Neuronal stem cell (in vitro differentiated cells): Measurements from ENCODE around the gene GRM4.

Experiments used
- DNase-seq: peaks from one replicate; pipeline ENCODE4 v3.0.0-alpha.2; 2013; ENCODE audit warnings: low spot score
- H2AFZ ChIP-seq: one replicate; pipeline ENCODE4 v1.6.1; 2013; ENCODE audit warnings: mild to moderate bottlenecking, low read length, inconsistent platforms
- H2AK5ac ChIP-seq: 2 replicates; pipeline ENCODE4 v1.6.1; 2013; ENCODE audit warnings: low read depth, mild to moderate bottlenecking, inconsistent platforms, low read length, moderate library complexity, mixed read lengths
- H2BK120ac ChIP-seq: 2 replicates; pipeline ENCODE4 v1.6.1; 2013; ENCODE audit warnings: low read depth, mild to moderate bottlenecking, inconsistent platforms, low read length, moderate library complexity, mixed read lengths
- H2BK12ac ChIP-seq: one replicate; pipeline ENCODE4 v1.6.1; 2013; ENCODE audit warnings: low read length, inconsistent platforms
- H2BK15ac ChIP-seq: 2 replicates; pipeline ENCODE4 v1.6.1; 2013; ENCODE audit warnings: mild to moderate bottlenecking, low read length, inconsistent platforms, mixed read lengths
- H2BK5ac ChIP-seq: one replicate; pipeline ENCODE4 v1.6.1; 2013; ENCODE audit warnings: inconsistent platforms, mild to moderate bottlenecking, low read length, moderate library complexity
- H3K14ac ChIP-seq: one replicate; pipeline ENCODE4 v1.6.1; 2013; ENCODE audit warnings: low read length, inconsistent platforms
- H3K18ac ChIP-seq: 2 replicates; pipeline ENCODE4 v1.6.1; 2013; ENCODE audit warnings: low read length, inconsistent platforms
- H3K23ac ChIP-seq: 2 replicates; pipeline ENCODE4 v1.6.1; 2013; ENCODE audit warnings: low read depth, mild to moderate bottlenecking, mixed read lengths, low read length, inconsistent platforms; ENCODE audit not compliant: poor library complexity
- H3K27ac ChIP-seq: replicated peaks from 3 replicates; pipeline ENCODE4 v1.5.1; 2013; ENCODE audit warnings: low read length, inconsistent platforms
- H3K27me3 ChIP-seq, 3 experiments: 2 replicates each; pipeline ENCODE4 v1.6.1; 2013; ENCODE audit warnings: low read length in 3 of 3, mild to moderate bottlenecking in 2 of 3, inconsistent platforms in 1 of 3, low read depth in 1 of 3, mixed read lengths in 1 of 3, moderate library complexity in 1 of 3; ENCODE audit not compliant: control insufficient read depth in 3 of 3, insufficient read depth in 3 of 3
- H3K36me3 ChIP-seq, 2 donors: replicated peaks in 1 of 2; 2 replicates each; pipeline ENCODE4 v1.6.1; 2013; ENCODE audit warnings: low read length in 2 of 2; ENCODE audit not compliant: control insufficient read depth in 2 of 2, insufficient read depth in 2 of 2
- H3K4ac ChIP-seq: 2 replicates; pipeline ENCODE4 v1.6.1; 2013; ENCODE audit warnings: inconsistent platforms, mild to moderate bottlenecking, low read length, moderate library complexity
- H3K4me1 ChIP-seq, 2 donors: 1 replicate in 1 of 2; 2 replicates in 1 of 2; pipeline ENCODE4 v1.6.1; 2013; ENCODE audit warnings: low read length in 2 of 2, low read depth in 1 of 2; ENCODE audit not compliant: control insufficient read depth in 2 of 2, insufficient read depth in 1 of 2
- H3K4me2 ChIP-seq: one replicate; pipeline ENCODE4 v1.6.1; 2013; ENCODE audit warnings: mild to moderate bottlenecking, low read length, inconsistent platforms; ENCODE audit not compliant: insufficient read depth, poor library complexity, severe bottlenecking
- H3K4me3 ChIP-seq, 2 donors: 2 replicates each; pipeline ENCODE4 v1.5.1; 2013; ENCODE audit warnings: low read length in 2 of 2, mild to moderate bottlenecking in 2 of 2, inconsistent platforms in 1 of 2, moderate library complexity in 1 of 2
- H3K79me1 ChIP-seq: one replicate; pipeline ENCODE4 v1.6.1; 2013; ENCODE audit warnings: low read depth, mild to moderate bottlenecking, inconsistent platforms, low read length, moderate library complexity
- H3K9ac ChIP-seq: one replicate; pipeline ENCODE4 v1.6.1; 2013; ENCODE audit warnings: mild to moderate bottlenecking, low read depth, low read length, inconsistent platforms; ENCODE audit not compliant: poor library complexity
- H3K9me3 ChIP-seq, 2 donors: replicated peaks in 1 of 2; 2 replicates each; pipeline versions ENCODE3 to v1.6.1; 2013; ENCODE audit warnings: low read length in 2 of 2, mild to moderate bottlenecking in 2 of 2, inconsistent platforms in 1 of 2, low read depth in 1 of 2, mixed read lengths in 1 of 2, moderate library complexity in 1 of 2; ENCODE audit not compliant: control insufficient read depth in 2 of 2, insufficient read depth in 1 of 2
- H4K8ac ChIP-seq: one replicate; pipeline ENCODE4 v1.6.1; 2013; ENCODE audit warnings: low read depth, mild to moderate bottlenecking, inconsistent platforms, low read length, moderate library complexity
- H4K91ac ChIP-seq: one replicate; pipeline ENCODE4 v1.6.1; 2013; ENCODE audit warnings: low read length, low read depth, mild to moderate bottlenecking, inconsistent platforms; ENCODE audit not compliant: poor library complexity
- WGBS, 2 donors: extraction: QIAGEN DNeasy Blood & Tissue Kit; methylation state at CpG; one replicate each; pipeline ENCODE4 v1.1.7; 2013; ENCODE audit warnings: missing lambda C conversion rate in 2 of 2, mixed read lengths in 1 of 2; ENCODE audit not compliant: insufficient read length in 2 of 2, insufficient replicate concordance in 1 of 2; ENCODE audit errors: extremely low coverage in 2 of 2; 5-methylcytosine and 5-hydroxymethylcytosine counted together

The GRM4 gene

GRCh38 chr6:34057191-34057590, 88.7 kb downstream of the GRM4 start:
- Histone ChIP-seq H3K4me2 (no peak overlapping the region), H2AK5ac (peak overlapping the region; percentile 98), H3K9ac (no peak overlapping the region), H3K27ac (no peak overlapping the region), H2BK15ac (peak overlapping the region; percentile 82), H2AFZ (no peak overlapping the region), H3K79me1 (no peaks in the 10 kb centered on the region), H3K23ac (peak overlapping the region; percentile 59), H3K36me3 (no peaks in the 10 kb centered on the region), H3K27me3 (peaks cover 0 to 28% (median 0%) of the 10 kb centered on the region in 3 experiments), H2BK12ac (no peak overlapping the region), H2BK120ac (no peak overlapping the region), H3K4me3 (no peak overlapping the region), H4K91ac (no peak overlapping the region), H3K14ac (peak overlapping the region; percentile 91), H3K4me1 (peaks cover 0 to 15% of the 10 kb centered on the region in 2 donors), H2BK5ac (no peak overlapping the region), H3K9me3 (no peaks in the 10 kb centered on the region), H3K4ac (peak overlapping the region; percentile 90), H4K8ac (no peak overlapping the region), H3K18ac (peak overlapping the region; percentile 93)
- WGBS, 2 donors: no CpG with 5 or more reads among the region's 16 CpGs
- no peak for DNase-seq

- H2AK5ac ChIP-seq: peak overlapping the region; percentile 98
- H3K27ac ChIP-seq: no peak overlapping the region
- no peak overlapping the region for H2BK5ac ChIP-seq
- H2BK15ac ChIP-seq: peak overlapping the region; percentile 82
- H4K8ac ChIP-seq: no peak overlapping the region
- no peaks in the 10 kb centered on the region for H3K9me3 ChIP-seq
- peaks cover 0 to 17% of the 10 kb centered on the region in 2 donors for H3K4me1 ChIP-seq
- peak overlapping the region; percentile 93 for H3K18ac ChIP-seq
- H3K4me2 ChIP-seq: no peak overlapping the region
- no peak overlapping the region for H2BK120ac ChIP-seq
- peak overlapping the region; percentile 98 for H3K23ac ChIP-seq
- peaks cover 0 to 28% (median 0%) of the 10 kb centered on the region in 3 experiments for H3K27me3 ChIP-seq
- peak; percentile 60 for DNase-seq
- no peak overlapping the region for H3K4me3 ChIP-seq
- H2BK12ac ChIP-seq: no peak overlapping the region
- peak overlapping the region; percentile 53 for H3K9ac ChIP-seq
- peak overlapping the region; percentile 91 for H3K14ac ChIP-seq
- no CpG with 5 or more reads among the region's 36 CpGs for WGBS, 2 donors
- H3K36me3 ChIP-seq: no peaks in the 10 kb centered on the region
- H3K79me1 ChIP-seq: no peaks in the 10 kb centered on the region
- H3K4ac ChIP-seq: peak overlapping the region; percentile 47
- no peak overlapping the region for H2AFZ ChIP-seq
- H4K91ac ChIP-seq: no peak overlapping the region
These were observed 89.4 kb downstream of the GRM4 start for GRCh38 chr6:34056305-34057108.

- H3K14ac ChIP-seq: peak overlapping the region; percentile 39
- no peak overlapping the region for H2AFZ ChIP-seq
- no peaks in the 10 kb centered on the region for H3K79me1 ChIP-seq
- H3K36me3 ChIP-seq: no peaks in the 10 kb centered on the region
- H3K4me2 ChIP-seq: no peak overlapping the region
- H2BK12ac ChIP-seq: no peak overlapping the region
- WGBS, 2 donors: no CpG with 5 or more reads among the region's 18 CpGs
- H3K27me3 ChIP-seq: peaks cover 0 to 25% (median 0%) of the 10 kb centered on the region in 3 experiments
- H3K9ac ChIP-seq: no peak overlapping the region
- peaks cover 0 to 17% of the 10 kb centered on the region in 2 donors for H3K4me1 ChIP-seq
- no peak overlapping the region for H3K4me3 ChIP-seq
- no peak overlapping the region for H4K8ac ChIP-seq
- H3K23ac ChIP-seq: no peak overlapping the region
- peak overlapping the region; percentile 47 for H2BK15ac ChIP-seq
- no peak overlapping the region for H2BK5ac ChIP-seq
- H4K91ac ChIP-seq: no peak overlapping the region
- H3K27ac ChIP-seq: no peak overlapping the region
- peak; percentile 73 for DNase-seq
- H3K4ac ChIP-seq: no peak overlapping the region
- no peak overlapping the region for H2AK5ac ChIP-seq
- no peaks in the 10 kb centered on the region for H3K9me3 ChIP-seq
- H2BK120ac ChIP-seq: no peak overlapping the region
- peak overlapping the region; percentile 23 for H3K18ac ChIP-seq
These were observed 90.5 kb downstream of the GRM4 start for GRCh38 chr6:34055223-34055933.

- Histone ChIP-seq H3K9ac (no peak overlapping the region), H3K4me1 (peaks cover 0 to 19% of the 10 kb centered on the region in 2 donors), H3K79me1 (no peaks in the 10 kb centered on the region), H3K4me2 (no peak overlapping the region), H2AFZ (no peak overlapping the region), H4K91ac (no peak overlapping the region), H3K27ac (no peak overlapping the region), H3K9me3 (no peaks in the 10 kb centered on the region), H2BK5ac (no peak overlapping the region), H3K27me3 (peaks cover 0 to 17% (median 0%) of the 10 kb centered on the region in 3 experiments), H3K4me3 (no peak overlapping the region), H3K36me3 (no peaks in the 10 kb centered on the region), H4K8ac (no peak overlapping the region), H3K14ac (no peak overlapping the region), H3K4ac (no peak overlapping the region), H3K18ac (no peak overlapping the region), H2BK12ac (no peak overlapping the region), H3K23ac (no peak overlapping the region), H2AK5ac (no peak overlapping the region), H2BK120ac (no peak overlapping the region), H2BK15ac (peak overlapping the region; percentile 10)
- WGBS, 2 donors: no CpG with 5 or more reads among the region's 8 CpGs
- DNase-seq: no peak
These were observed 92.2 kb downstream of the GRM4 start for GRCh38 chr6:34053721-34054120.
